Lower leg skin (tissue), 3 donors: ENCODE data around the gene KCNQ1OT1.

ENCODE experiments used
- POLR2A ChIP-seq, 2 donors: fragments of 450-650 bp; IDR thresholded peaks; one replicate each; pipeline ENCODE4 v1.6.1; 2016 to 2017; ENCODE audit warnings: antibody characterized with exemption in 2 of 2, mild to moderate bottlenecking in 1 of 2, moderate library complexity in 1 of 2
- TF ChIP-seq, protein P1 (sequence below), 3 donors: fragments of 450-650 bp; IDR thresholded peaks; one replicate each; pipeline ENCODE4 v1.5.1; 2016; ENCODE audit warnings: antibody characterized with exemption in 3 of 3, mild to moderate bottlenecking in 3 of 3, moderate library complexity in 2 of 3

DNA sequence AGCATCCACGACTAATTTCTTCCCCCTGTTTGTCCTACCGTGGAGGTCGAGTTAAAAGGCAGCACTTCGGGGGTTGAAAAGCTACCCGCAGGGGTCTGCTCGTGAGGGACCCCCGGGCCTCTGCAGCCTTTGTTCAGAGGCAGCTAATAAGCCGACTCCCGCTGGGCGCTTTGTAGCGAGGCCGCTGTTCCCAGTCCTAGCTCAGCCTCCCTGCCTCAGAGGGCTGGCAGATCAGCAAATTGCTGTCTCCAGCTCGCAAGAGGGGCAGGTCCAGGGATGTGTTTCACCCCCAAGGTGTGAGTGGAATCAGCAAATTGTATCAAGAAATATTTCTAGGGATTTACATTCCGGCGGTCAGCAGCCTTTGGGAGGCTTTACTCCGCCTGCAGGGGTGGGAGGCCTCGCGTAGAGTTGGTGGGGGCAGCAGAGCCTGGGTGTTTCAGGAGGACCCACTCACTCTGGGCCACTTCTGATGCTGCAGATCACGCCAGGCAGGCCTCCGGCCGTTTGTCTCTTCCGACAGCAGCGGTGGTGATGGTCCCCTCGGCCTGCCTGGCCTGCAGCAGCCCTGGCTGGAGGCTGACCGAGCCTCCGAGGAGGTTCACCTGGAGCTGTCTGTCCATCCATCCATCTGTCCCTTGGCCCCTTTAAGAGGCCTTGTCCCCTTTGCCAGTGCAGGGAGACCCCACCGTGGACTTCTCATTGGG, 21.6 kb upstream of the KCNQ1OT1 start:
- TF ChIP-seq POLR2A (IDR thresholded peaks at IDR 0.05) = no peak
- TF ChIP-seq, protein P1, sequence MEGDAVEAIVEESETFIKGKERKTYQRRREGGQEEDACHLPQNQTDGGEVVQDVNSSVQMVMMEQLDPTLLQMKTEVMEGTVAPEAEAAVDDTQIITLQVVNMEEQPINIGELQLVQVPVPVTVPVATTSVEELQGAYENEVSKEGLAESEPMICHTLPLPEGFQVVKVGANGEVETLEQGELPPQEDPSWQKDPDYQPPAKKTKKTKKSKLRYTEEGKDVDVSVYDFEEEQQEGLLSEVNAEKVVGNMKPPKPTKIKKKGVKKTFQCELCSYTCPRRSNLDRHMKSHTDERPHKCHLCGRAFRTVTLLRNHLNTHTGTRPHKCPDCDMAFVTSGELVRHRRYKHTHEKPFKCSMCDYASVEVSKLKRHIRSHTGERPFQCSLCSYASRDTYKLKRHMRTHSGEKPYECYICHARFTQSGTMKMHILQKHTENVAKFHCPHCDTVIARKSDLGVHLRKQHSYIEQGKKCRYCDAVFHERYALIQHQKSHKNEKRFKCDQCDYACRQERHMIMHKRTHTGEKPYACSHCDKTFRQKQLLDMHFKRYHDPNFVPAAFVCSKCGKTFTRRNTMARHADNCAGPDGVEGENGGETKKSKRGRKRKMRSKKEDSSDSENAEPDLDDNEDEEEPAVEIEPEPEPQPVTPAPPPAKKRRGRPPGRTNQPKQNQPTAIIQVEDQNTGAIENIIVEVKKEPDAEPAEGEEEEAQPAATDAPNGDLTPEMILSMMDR (IDR thresholded peaks at IDR 0.05) = no peak
